K562 (cell line): Measurements from ENCODE around the gene MAGI2. TPM values are rescaled to one million over a fixed set of nuclear protein-coding genes. Genes with fewer than 3 reads are reported as not detected.

Source experiments
- ATAC-seq: fragments of 200-7000 bp; cut with Tn5 transposase; 3 replicates; pipeline ENCODE4 v1.9.1; 2020; ENCODE audit warnings: moderate library complexity
- BruUV-seq: library from RNA; stranded (reverse); fragments of 400-500 nt; replicated peaks from 2 replicates; lab custom pipeline; 2021; lab: Mats Ljungman, UMichigan
- CTCF ChIA-PET: fragments of 300-600 bp; formaldehyde crosslinking; extraction: SDS; loops from one replicate; lab custom pipeline; 2021; ENCODE audit warnings: low intra/inter-chr PET ratio; lab: Yijun Ruan, JAX
- POLR2A ChIA-PET: fragments of 300-600, 350-650 bp; sonication (Branson Sonifier 250); formaldehyde crosslinking; extraction: SDS; loops from one replicate; lab custom pipeline; 2021; ENCODE audit warnings: antibody characterized with exemption, inconsistent platforms; lab: Yijun Ruan, JAX
- DNase-seq, 4 experiments: peaks; one replicate each; pipeline versions ENCODE4 v3.0.0 to v3.0.0-alpha.2; 2011 to 2018; ENCODE audit warnings: low spot score in 3 of 4, mixed read lengths in 3 of 4; ENCODE audit errors: extremely low read depth in 1 of 4
- FAIRE-seq: peaks from 2 replicates; lab custom pipeline; 2011; peaks lifted over from hg19 to GRCh38; lab: Jason Lieb, UNC
- H2AFZ ChIP-seq: 2 replicates; pipeline ENCODE4 v1.6.0; 2011; ENCODE audit warnings: low read depth, low read length, control low read depth, inconsistent platforms
- H3K27ac ChIP-seq: fragments of 200-600 bp; 3 replicates; pipeline ENCODE4 v1.8.0; 2011; ENCODE audit warnings: low read depth, mild to moderate bottlenecking, control low read depth, inconsistent platforms, low read length, moderate library complexity, mixed read lengths; ENCODE audit errors: extremely low read depth
- H3K27me3 ChIP-seq, 2 experiments: fragments of 300-600 bp in 1 of 2; 2 replicates in 1 of 2; 3 replicates in 1 of 2; pipeline versions ENCODE4 v1.6.0 to v1.8.0; 2011; ENCODE audit warnings: inconsistent platforms in 2 of 2, low read length in 2 of 2, mild to moderate bottlenecking in 1 of 2, mixed read lengths in 1 of 2, moderate library complexity in 1 of 2; ENCODE audit not compliant: control insufficient read depth in 2 of 2, insufficient read depth in 2 of 2
- H3K36me3 ChIP-seq: fragments of 300-600 bp; 3 replicates; pipeline ENCODE4 v1.8.0; 2011; ENCODE audit warnings: mild to moderate bottlenecking, low read length, inconsistent platforms; ENCODE audit not compliant: control insufficient read depth, insufficient read depth
- H3K4me1 ChIP-seq, 2 experiments: fragments of 200-600 bp in 1 of 2; replicated peaks in 1 of 2; 2 replicates in 1 of 2; 3 replicates in 1 of 2; pipeline versions ENCODE4 v1.5.1 to v1.8.0; 2011; ENCODE audit warnings: inconsistent platforms in 2 of 2, low read length in 2 of 2, mild to moderate bottlenecking in 1 of 2, mixed read lengths in 1 of 2, moderate library complexity in 1 of 2; ENCODE audit not compliant: control insufficient read depth in 2 of 2, insufficient read depth in 2 of 2
- H3K4me2 ChIP-seq: 2 replicates; pipeline ENCODE4 v1.6.1; 2011; ENCODE audit warnings: low read length, control low read depth, inconsistent platforms, mixed read lengths; ENCODE audit not compliant: insufficient read depth
- H3K4me3 ChIP-seq: fragments of 200-600 bp; sonication (generic), shearing (Covaris generic); 2 replicates; pipeline ENCODE4 v1.5.1; 2016; ENCODE audit warnings: control low read depth, inconsistent platforms
- H3K79me2 ChIP-seq: fragments of 200-600 bp; 3 replicates; pipeline ENCODE4 v1.8.0; 2011; ENCODE audit warnings: low read length, inconsistent platforms; ENCODE audit not compliant: control insufficient read depth, insufficient read depth
- H3K9ac ChIP-seq, 2 experiments: 2 replicates each; pipeline versions ENCODE4 v1.6.0 to v1.6.1; 2011; ENCODE audit warnings: low read depth in 2 of 2, low read length in 2 of 2, control low read depth in 1 of 2, inconsistent platforms in 1 of 2, mild to moderate bottlenecking in 1 of 2, mixed read lengths in 1 of 2; ENCODE audit not compliant: insufficient read depth in 1 of 2
- H3K9me1 ChIP-seq: one replicate; pipeline ENCODE4 v1.6.0; 2011; ENCODE audit warnings: inconsistent platforms, mild to moderate bottlenecking, low read length, moderate library complexity; ENCODE audit not compliant: control insufficient read depth, insufficient read depth
- H3K9me3 ChIP-seq: replicated peaks from 2 replicates; pipeline ENCODE4 v1.5.1; 2011; ENCODE audit warnings: low read depth, low read length, inconsistent platforms; ENCODE audit not compliant: control insufficient read depth, insufficient read depth
- H4K20me1 ChIP-seq: replicated peaks from 2 replicates; pipeline ENCODE4 v1.6.1; 2011; ENCODE audit warnings: low read length, inconsistent platforms, mixed read lengths; ENCODE audit not compliant: control insufficient read depth, insufficient read depth
- MAFG ChIP-seq: fragments of 450-650 bp; conservative IDR thresholded peaks from 2 replicates; pipeline ENCODE4 v1.6.1; 2016; ENCODE audit warnings: missing genetic modification characterization, missing compliant biosample characterization
- ZNF316 ChIP-seq: fragments of 450-650 bp; IDR thresholded peaks from 2 replicates; pipeline ENCODE4 v1.6.1; 2016
- ZNF584 ChIP-seq: fragments of 200-800 bp; sonication (Bioruptor generic); IDR thresholded peaks from 2 replicates; pipeline ENCODE4 v1.6.1; 2016; ENCODE audit warnings: low read depth, mild to moderate bottlenecking, missing genetic modification characterization, missing compliant biosample characterization
- WGBS: fragments of 100-300 bp; shearing (Covaris generic); methylation state at CpG from one replicate; pipeline ENCODE4 v1.1.6; 2016; ENCODE audit warnings: low coverage, mixed read lengths; ENCODE audit not compliant: insufficient coverage; ENCODE audit errors: missing lambda C conversion rate; 5-methylcytosine and 5-hydroxymethylcytosine counted together
- in situ Hi-C: fragments of 300-500 bp; cut with MboI; formaldehyde crosslinking; loops from 4 replicates; pipeline ENCODE4 v1.15.0; 2018; ENCODE audit warnings: inconsistent platforms, mixed read lengths
- intact Hi-C: fragments of 100-400 bp; cut with micrococcal nuclease; formaldehyde crosslinking; loops from 2 replicates; pipeline ENCODE4 v1.14.2; 2022
- polyA plus RNA-seq, 8 experiments: library from polyadenylated mRNA; depleted of rRNA in 4 of 8; stranded (reverse) in 5 of 8; unstranded in 3 of 8; fragments of >200 nt; fragmentation: Nextera tagmentation in 2 of 8; fragmentation: Illumina TruSeq in 1 of 8; extraction: Ambion mirVana in 2 of 8; extraction: Trizol in 1 of 8; gene quantifications; 2 replicates each; pipeline versions ENCODE4 v1.2.1 to v1.2.3, GENCODE V29; 2011 to 2014; ENCODE audit warnings: inconsistent platforms in 1 of 8, missing spikeins in 1 of 8
- total RNA-seq, 7 experiments: library from RNA; depleted of rRNA in 6 of 7; stranded (reverse); fragments of >200 nt in 6 of 7; fragmentation: Illumina TruSeq in 2 of 7; extraction: Trizol in 2 of 7; gene quantifications; 2 replicates each; pipeline versions ENCODE4 v1.2.1 to v1.2.3, GENCODE V29; 2011 to 2021; ENCODE audit warnings: low replicate concordance in 1 of 7
- TF ChIP-seq, protein P1 (sequence below): fragments of 450-650 bp; IDR thresholded peaks from 2 replicates; pipeline ENCODE4 v1.6.1; 2016; ENCODE audit warnings: low read depth

Gene MAGI2
- total and polyA plus RNA-seq, 9 of the 15 experiments (the other 6 are each of a cell fraction or from before 2014, with no cell fraction given), result 0.27 to 1.4 (median 0.70) TPM

DNA sequence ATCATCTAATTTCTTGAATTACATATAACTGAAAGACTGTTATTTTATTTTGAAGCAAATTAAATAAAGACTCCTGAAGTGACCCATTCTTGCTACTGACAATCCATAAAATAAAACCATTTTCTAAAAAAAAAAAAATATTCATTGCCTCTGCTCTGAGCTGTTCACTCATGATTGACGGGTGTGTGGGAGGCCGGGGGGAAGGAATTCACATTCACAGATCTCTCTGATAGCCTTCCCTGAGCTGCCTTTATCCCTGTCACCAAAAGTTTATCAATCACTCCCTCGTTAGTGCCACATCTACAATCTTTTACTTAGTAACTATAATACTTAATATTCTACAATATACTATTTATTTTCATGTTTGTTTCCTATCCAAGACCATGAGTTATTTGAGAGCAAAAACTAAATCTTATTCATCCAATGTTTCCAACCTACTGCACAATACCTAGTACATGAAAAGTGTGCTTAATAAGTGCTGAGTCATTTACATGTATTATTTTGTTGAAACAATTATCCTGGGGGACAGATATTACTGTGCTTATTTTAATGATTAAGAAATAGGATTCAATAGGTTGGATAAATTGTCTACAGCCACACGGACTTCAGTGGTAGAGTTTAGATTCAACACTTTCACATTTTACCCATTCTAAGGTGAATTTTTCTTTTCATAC is 1036.2 kb downstream of the MAGI2 start:
- in situ Hi-C loops, result no loop called here
- CTCF ChIA-PET, result no interaction called here
- DNase-seq (no peak), ATAC-seq (no peak), FAIRE-seq (no peak)
- no TSS peak for BruUV-seq
- H3K27ac ChIP-seq, result no peak overlapping the region
- 0% methylated on average over 4 of the region's 4 CpGs for WGBS
- H3K79me2 ChIP-seq, result no peaks in the 10 kb centered on the region
- intact Hi-C loops, result no loop called here
- no peaks in the 10 kb centered on the region for H3K36me3 ChIP-seq
- no peaks in the 10 kb centered on the region for H3K9me1 ChIP-seq
- H3K4me1 ChIP-seq, result no peaks in the 10 kb centered on the region
- H2AFZ ChIP-seq, result no peak overlapping the region
- no peaks in the 10 kb centered on the region for H3K27me3 ChIP-seq
- H4K20me1 ChIP-seq, result no peaks in the 10 kb centered on the region
- H3K4me2 ChIP-seq, result no peak overlapping the region
- POLR2A ChIA-PET, result interaction anchor here (0.6 kb wide), 2 partner anchors 27 to 279 kb away, joined by 3 to 4 read pairs; no protein-coding TSS in a partner anchor
- peaks cover 2% of the 10 kb centered on the region; the same call in 1 of the 2 replicates for H3K9me3 ChIP-seq
- no peak overlapping the region for H3K9ac ChIP-seq
- no peak overlapping the region for H3K4me3 ChIP-seq
- peak; percentile 45 for TF ChIP-seq ZNF316
- TF ChIP-seq MAFG (tag), result peak; percentile 65; the same call in 1 of the 2 replicates
- TF ChIP-seq, protein P1, sequence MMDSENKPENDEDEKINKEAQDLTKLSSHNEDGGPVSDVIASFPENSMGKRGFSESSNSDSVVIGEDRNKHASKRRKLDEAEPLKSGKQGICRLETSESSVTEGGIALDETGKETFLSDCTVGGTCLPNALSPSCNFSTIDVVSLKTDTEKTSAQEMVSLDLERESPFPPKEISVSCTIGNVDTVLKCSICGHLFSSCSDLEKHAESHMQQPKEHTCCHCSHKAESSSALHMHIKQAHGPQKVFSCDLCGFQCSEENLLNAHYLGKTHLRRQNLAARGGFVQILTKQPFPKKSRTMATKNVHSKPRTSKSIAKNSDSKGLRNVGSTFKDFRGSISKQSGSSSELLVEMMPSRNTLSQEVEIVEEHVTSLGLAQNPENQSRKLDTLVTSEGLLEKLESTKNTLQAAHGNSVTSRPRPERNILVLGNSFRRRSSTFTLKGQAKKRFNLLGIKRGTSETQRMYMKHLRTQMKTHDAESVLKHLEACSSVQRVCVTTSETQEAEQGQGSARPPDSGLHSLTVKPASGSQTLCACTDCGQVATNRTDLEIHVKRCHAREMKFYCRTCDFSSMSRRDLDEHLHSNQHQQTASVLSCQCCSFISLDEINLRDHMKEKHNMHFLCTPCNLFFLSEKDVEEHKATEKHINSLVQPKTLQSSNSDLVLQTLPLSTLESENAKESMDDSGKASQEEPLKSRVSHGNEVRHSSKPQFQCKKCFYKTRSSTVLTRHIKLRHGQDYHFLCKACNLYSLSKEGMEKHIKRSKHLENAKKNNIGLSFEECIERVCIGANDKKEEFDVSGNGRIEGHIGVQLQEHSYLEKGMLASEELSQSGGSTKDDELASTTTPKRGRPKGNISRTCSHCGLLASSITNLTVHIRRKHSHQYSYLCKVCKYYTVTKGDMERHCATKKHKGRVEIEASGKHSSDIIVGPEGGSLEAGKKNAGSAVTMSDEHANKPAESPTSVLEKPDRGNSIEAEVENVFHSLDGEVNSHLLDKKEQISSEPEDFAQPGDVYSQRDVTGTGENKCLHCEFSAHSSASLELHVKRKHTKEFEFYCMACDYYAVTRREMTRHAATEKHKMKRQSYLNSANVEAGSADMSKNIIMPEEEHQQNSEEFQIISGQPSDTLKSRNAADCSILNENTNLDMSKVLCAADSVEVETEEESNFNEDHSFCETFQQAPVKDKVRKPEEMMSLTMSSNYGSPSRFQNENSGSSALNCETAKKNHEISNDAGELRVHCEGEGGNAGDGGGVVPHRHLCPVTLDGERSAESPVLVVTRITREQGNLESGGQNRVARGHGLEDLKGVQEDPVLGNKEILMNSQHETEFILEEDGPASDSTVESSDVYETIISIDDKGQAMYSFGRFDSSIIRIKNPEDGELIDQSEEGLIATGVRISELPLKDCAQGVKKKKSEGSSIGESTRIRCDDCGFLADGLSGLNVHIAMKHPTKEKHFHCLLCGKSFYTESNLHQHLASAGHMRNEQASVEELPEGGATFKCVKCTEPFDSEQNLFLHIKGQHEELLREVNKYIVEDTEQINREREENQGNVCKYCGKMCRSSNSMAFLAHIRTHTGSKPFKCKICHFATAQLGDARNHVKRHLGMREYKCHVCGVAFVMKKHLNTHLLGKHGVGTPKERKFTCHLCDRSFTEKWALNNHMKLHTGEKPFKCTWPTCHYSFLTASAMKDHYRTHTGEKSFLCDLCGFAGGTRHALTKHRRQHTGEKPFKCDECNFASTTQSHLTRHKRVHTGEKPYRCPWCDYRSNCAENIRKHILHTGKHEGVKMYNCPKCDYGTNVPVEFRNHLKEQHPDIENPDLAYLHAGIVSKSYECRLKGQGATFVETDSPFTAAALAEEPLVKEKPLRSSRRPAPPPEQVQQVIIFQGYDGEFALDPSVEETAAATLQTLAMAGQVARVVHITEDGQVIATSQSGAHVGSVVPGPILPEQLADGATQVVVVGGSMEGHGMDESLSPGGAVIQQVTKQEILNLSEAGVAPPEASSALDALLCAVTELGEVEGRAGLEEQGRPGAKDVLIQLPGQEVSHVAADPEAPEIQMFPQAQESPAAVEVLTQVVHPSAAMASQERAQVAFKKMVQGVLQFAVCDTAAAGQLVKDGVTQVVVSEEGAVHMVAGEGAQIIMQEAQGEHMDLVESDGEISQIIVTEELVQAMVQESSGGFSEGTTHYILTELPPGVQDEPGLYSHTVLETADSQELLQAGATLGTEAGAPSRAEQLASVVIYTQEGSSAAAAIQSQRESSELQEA, result no peak
- no peak for TF ChIP-seq ZNF584
